GM12872 (cell line): ENCODE measurements around the gene CRABP2.

Experiments used
- CTCF ChIP-seq: IDR thresholded peaks from 3 replicates; pipeline ENCODE4 v1.5.1; 2011; ENCODE audit warnings: low read depth, mild to moderate bottlenecking, low read length, moderate library complexity; ENCODE audit not compliant: insufficient read depth

Gene CRABP2

GRCh38 chr1:156749419-156750118 is 44.2 kb upstream of the CRABP2 start:
- no peak for TF ChIP-seq CTCF

GRCh38 chr1:156748670-156749418 is 43.5 kb upstream of the CRABP2 start:
- TF ChIP-seq CTCF: no peak

GRCh38 chr1:156747742-156748669 is 42.6 kb upstream of the CRABP2 start:
- no peak for TF ChIP-seq CTCF

GRCh38 chr1:156746728-156747631 is 41.6 kb upstream of the CRABP2 start:
- peak; percentile 41; the same call in 2 of the 3 replicates for TF ChIP-seq CTCF

- TF ChIP-seq CTCF: no peak
Measured at GRCh38 chr1:156746406-156746727, 41.0 kb upstream of the CRABP2 start.

GRCh38 chr1:156745881-156746280 is 40.5 kb upstream of the CRABP2 start:
- TF ChIP-seq CTCF: no peak
